GM19372 (cell line): Measurements from ENCODE around the gene SELENOI.
"Not testable (repeated sequence)": the region's sequence is repeated elsewhere in the genome, so short reads cannot be mapped to it uniquely, and the experiment has no call there.

Experiments used
- ATAC-seq: cut with Tn5 transposase; IDR thresholded peaks from one replicate; pipeline ENCODE4 v1.9.1; 2021; ENCODE audit warnings: mild to moderate bottlenecking, low read depth, moderate library complexity; ENCODE audit not compliant: unreplicated experiment

SELENOI gene

GRCh38 chr2:26355038-26355995, 9.4 kb downstream of the SELENOI start:
- no peak for ATAC-seq

- no peak for ATAC-seq
Observed at GRCh38 chr2:26356111-26356510, 10.2 kb downstream of the SELENOI start.

DNA sequence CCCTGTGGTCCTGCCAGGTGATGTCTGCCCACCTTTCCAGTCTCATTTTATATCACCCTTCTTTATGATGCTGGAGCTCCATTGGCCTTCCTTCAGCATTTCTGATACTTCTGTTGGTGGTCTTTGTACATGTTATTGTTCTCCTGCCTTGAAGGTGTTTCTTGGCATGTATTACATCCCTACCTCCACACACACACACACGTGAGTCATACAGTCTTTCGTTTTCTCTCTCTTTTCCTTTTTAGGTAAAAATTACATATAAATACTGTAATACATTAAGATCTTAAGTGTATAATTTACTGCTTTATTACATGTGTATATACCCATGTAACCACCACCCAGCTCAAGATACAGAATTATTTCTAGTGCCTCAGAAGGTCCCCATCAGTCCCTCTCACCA, 10.8 kb downstream of the SELENOI start:
- ATAC-seq, result no peak

DNA sequence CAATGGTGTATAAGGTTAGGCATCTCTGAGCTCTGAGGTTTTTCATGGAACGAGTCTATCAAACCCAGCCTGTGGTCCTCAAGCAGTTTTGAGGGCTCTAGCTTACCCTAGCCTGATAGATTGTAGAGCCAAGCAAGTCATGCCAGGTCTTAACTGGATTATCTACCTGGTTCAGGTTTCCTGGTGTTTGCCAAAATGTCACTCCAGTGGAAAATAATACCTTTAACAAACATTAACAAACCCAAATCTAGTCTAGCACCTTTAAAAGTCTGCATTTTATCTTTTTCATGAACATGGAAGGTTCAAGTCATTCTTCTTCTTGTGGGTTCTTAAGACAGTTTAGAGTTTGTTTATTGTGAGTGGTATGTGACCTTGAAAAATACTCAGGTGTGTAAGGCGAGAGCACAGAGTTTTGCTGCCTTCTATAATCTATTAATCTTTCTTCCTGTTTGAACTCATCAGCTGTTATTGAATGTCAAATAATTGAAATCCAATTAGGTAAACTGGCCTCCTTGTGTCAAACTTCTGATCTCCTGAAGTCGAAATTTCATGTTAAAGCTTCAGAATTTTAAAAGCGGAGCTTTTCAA, 14.0 kb downstream of the SELENOI start:
- ATAC-seq, result no peak

DNA sequence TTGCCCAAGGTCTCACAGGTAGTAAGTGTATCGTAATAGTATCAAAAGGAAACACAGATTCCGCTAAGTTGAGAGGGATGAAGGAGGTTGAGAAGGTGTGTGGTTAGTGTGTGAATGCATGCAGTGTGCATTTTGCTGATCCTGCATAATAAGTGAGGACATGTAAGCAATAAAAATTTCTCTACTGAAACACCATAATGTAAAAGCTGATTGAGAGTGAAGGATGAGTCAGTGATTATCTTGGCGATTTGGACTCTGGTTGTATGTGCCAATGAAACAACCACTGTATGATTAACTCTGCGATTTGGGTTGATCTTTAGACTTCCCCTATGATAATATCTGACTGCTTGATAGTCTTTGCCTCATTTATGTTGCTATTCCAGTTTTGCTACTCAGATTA, 17.4 kb downstream of the SELENOI start:
- ATAC-seq, result no peak

DNA sequence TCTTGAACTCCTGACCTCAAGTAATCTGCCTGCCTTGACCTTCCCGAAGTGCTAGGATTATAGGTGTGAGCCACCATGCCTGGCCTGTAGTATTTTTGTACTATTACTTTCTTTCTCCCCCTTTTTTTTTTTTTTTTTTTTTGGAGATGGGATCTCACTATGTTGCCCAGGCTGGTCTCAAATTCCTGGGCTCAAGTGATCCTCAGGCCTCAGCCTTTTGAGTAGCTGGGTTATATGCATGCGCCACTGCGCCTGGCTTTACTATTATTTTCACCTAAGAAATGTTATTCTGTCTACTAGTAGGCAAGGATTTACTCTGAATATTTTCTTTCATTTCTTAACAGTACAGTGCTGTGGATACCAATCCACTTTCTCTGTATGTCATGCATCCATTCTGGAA, 18.0 kb downstream of the SELENOI start:
- ATAC-seq, result no peak

DNA sequence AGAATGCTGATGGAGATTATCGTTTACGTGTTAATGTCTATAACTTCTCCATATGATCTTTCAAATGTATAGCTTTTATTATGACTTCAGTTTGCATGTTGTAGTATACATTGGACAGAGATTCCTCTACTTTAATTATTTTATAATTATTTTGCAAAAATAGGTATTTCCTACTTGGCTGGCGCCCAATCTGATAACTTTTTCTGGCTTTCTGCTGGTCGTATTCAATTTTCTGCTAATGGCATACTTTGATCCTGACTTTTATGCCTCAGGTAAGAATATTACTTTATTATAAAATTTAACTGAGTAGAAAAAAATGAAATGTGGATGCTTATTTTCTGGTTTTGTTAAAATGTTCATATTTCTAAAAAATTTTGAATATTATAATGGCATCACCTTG, 18.7 kb downstream of the SELENOI start:
- no peak for ATAC-seq

DNA sequence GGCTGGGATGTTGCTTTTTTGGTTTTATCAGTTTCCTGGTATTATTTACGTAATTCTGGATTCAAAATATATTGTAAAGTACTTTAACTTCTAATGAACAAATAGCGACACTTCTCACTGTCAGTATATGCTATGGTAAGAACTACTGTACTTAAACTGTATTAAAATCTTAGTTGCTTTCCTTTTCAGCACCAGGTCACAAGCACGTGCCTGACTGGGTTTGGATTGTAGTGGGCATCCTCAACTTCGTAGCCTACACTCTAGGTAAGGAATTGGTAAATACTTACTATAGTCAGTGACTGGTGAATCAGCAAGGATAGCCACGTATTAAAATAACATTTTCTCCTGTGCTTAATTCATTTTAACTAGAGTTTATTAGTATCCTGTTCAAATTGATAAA, 21.0 kb downstream of the SELENOI start:
- ATAC-seq, result no peak

- ATAC-seq, result not testable (repeated sequence)
Observed at GRCh38 chr2:26369664-26370063, 23.7 kb downstream of the SELENOI start.

DNA sequence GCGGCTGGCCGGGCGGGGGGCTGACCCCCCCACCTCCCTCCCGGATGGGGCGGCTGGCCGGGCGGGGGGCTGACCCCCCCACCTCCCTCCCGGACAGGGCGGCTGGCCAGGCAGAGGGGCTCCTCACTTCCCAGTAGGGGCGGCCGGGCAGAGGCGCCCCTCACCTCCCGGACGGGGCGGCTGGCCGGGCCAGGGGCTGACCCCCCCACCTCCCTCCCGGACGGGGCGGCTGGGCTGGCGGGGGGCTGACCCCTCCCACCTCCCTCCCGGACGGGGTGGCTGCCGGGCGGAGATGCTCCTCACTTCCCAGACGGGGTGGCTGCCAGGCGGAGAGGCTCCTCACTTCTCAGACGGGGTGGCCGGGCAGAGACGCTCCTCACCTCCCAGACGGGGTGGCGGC, 25.0 kb downstream of the SELENOI start:
- ATAC-seq, result not testable (repeated sequence)

DNA sequence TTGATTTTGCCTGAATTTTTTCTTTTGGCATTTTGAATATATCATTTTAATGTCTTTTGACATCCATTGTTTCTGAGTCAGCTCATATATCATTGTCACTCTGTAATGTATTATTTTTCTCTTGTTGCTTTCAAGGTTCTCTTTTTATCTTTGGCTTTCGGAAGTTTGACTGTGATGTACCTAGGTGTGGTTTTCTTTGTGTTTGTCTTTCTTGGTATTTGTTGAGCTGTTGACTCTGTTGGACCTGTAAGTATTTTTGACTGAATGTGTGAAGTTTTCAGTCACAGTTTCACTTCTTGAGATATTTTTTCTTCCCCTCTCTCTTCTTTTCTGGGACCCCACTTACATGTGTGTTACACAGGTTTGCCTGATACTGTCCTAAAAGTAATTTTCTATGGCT, 30.9 kb downstream of the SELENOI start:
- no peak for ATAC-seq

GRCh38 chr2:26380281-26380680, 34.3 kb downstream of the SELENOI start:
- ATAC-seq, result no peak

DNA sequence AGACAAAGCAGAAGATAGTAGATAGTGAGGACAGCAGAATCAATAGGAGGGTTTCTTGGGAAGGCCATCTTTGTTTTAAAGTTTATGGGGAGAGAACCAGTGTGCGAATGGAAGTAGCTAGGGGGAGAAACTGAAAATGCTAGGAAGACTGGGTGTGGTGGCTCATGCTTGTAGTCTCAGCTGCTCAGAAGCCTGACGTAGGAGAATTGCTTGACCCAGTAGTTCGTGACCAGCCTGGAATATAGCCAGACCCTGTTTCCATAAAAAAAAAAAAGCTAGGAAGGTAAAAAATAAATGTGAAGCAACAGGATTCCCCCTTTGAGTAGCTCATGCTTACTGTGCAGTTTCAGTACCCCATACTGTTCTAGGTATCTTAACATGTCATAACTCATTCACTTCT, 36.6 kb downstream of the SELENOI start:
- ATAC-seq, result no peak

DNA sequence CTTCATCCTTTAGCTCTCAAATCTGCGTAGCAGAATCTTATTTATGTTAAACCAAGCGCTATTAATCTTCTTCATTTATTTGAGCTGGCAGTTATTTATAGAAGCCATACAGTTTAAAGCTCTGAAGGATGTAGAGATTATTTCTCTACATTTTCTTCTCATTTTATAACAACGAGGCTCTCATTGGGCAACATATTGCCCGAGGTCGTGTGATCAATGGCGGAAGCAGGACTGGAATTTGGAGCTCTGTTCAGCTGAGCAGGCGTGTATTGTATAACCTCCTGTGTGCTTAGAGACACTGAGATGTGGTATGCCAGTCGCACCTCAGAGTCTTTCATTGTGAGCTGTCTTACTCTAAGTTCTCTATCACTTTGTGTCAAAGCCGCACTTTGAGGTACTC, 38.2 kb downstream of the SELENOI start:
- no peak for ATAC-seq

- no peak for ATAC-seq
Observed at GRCh38 chr2:26384597-26384996, 38.7 kb downstream of the SELENOI start.

DNA sequence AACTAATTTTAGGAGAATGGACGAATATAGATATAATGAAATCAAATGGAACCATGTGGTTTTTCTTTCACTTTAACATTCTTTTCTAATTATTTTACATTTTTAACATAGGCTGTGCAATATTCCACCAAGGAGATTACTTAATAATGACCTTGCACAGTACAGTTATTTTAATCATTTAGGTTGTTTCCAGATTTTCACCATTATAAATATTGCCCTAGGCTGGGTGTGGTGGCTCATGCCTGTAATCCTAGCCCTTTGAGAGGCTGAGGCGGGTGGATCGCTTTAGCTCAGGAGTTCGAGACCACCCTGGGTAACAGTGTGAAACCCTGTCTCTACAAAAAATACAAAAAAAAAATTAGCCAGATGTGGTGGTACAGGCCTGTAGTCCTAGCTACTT, 41.2 kb downstream of the SELENOI start:
- no peak for ATAC-seq

GRCh38 chr2:26394694-26395093, 48.8 kb downstream of the SELENOI start:
- no peak for ATAC-seq

DNA sequence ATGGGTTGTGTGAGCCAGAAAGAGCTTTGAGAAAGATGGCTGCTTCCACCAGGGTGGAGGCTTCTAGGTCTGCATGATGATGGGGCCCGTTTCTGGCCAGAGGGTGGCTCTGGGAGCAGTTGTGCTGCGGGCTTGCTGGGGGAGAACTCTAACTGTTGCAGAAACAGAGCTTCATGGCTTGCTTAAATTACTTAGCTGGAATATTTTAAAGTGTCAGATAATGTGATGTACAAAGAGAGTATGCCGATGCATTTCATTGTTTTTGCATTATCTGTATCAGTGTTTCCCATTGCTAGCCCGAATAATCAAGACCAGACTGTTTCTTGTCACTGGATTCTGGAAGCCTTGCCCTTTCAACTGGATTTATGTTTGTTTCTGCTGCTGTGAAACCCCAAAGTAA, 49.5 kb downstream of the SELENOI start:
- no peak for ATAC-seq

- ATAC-seq, result no peak
Observed at GRCh38 chr2:26396734-26397298, 50.9 kb downstream of the SELENOI start.

GRCh38 chr2:26399771-26400376, 53.9 kb downstream of the SELENOI start:
- ATAC-seq, result no peak

DNA sequence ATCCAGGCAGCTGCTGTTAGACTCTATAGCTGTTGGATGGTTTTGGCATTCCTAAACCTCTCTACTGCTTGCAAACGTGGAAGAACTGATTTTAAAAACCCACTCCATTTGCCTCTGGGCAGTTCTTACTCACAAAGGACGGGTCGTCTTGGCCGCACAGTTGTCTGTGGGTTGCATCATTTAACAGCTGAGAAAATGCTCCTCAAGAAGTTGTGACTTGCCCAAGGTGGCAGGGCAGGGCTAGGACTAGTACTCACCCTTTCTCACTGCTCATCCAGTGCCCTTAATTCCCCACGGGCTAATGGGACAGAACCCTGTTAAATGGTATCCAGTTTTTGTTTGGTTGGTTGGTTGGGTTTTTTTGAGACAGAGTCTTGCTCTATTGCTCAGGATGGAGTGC, 54.8 kb downstream of the SELENOI start:
- no peak for ATAC-seq
